ENCODE data around the gene C1orf115.

Gene C1orf115, protein sequence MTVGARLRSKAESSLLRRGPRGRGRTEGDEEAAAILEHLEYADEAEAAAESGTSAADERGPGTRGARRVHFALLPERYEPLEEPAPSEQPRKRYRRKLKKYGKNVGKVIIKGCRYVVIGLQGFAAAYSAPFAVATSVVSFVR

DNA sequence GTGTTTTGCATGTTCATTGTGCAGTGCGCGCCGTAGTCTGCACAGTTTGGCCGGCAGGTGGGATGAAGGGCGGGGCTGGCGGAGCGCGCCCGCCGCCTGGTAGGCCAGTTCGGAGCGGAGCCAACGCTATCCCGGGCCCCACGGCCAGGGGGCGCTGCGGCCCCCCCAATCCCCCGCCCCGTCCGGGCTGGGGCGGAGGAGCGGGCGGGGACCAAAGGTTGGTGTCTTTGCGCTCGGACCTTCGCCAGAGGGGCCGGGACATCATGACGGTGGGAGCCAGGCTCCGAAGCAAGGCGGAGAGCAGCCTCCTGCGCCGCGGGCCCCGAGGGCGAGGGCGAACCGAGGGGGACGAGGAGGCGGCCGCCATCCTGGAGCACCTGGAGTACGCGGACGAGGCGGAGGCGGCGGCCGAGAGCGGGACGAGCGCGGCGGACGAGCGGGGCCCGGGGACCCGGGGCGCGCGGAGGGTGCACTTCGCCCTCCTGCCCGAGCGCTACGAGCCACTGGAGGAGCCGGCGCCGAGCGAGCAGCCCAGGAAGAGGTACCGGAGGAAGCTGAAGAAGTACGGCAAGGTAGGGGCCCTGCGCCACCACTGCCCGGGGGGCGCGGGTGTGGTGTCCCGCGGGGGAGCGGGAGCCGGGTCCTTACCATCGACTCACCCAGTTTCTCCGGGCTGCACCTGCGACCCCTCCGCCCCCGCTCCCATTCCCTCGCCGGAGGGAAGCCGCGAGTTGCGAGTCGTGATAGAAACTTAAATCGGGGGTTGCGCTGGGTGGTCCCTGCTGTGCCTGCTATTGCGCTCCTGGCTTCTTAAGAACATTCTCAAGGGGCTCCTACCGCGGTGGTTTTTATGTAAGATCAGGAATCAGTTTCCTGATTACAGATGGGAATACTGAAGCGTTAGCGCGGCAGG lies at the start of gene C1orf115:
Gene C1orf115 (plus strand): TSS at position 224 of the 913 bp plus-strand sequence. CDS start 40 bp downstream, at position 264.
- DNase-seq (ENCODE audit: extremely low read depth, insufficient read length), result peak; percentile 85
- Histone ChIP-seq H3K36me3 (ENCODE audit: control insufficient read depth, insufficient read depth, low read length) (no peaks in the 10 kb centered on the region), H3K27me3 (replicated peaks; ENCODE audit: control insufficient read depth, insufficient read depth, low read length) (no peaks in the 10 kb centered on the region), H3K4me3 (replicated peaks; ENCODE audit: low read depth, low read length) (peak within 1 kb of the TSS; percentile 67)
- TF ChIP-seq, protein P1, sequence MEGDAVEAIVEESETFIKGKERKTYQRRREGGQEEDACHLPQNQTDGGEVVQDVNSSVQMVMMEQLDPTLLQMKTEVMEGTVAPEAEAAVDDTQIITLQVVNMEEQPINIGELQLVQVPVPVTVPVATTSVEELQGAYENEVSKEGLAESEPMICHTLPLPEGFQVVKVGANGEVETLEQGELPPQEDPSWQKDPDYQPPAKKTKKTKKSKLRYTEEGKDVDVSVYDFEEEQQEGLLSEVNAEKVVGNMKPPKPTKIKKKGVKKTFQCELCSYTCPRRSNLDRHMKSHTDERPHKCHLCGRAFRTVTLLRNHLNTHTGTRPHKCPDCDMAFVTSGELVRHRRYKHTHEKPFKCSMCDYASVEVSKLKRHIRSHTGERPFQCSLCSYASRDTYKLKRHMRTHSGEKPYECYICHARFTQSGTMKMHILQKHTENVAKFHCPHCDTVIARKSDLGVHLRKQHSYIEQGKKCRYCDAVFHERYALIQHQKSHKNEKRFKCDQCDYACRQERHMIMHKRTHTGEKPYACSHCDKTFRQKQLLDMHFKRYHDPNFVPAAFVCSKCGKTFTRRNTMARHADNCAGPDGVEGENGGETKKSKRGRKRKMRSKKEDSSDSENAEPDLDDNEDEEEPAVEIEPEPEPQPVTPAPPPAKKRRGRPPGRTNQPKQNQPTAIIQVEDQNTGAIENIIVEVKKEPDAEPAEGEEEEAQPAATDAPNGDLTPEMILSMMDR (IDR thresholded peaks at IDR 0.05; ENCODE audit: insufficient read depth, low read length, poor library complexity, severe bottlenecking), result peak; percentile 85

DNA sequence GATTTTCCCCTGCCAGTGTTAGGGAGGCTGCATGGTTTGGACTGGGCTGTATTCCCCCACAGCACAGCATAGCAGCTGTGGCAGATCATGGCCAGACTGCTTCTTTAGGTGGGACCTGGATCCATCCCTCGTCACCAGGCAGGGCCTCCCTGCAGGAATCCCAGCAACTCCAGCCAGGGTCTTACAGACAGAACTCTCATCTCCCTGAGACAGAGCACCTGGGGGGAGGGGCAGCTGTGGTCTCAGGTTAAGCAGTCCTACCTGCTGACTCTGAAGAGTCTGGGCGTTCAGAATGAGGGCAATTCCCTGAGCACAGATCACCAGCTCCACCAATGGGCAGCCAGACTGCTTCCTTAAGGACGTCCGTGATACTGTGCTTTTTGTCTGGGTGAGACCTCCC lies 47.9 kb upstream of the C1orf115 start:
- TF ChIP-seq, protein P1 (IDR thresholded peaks at IDR 0.05; ENCODE audit: insufficient read depth, low read length, poor library complexity, severe bottlenecking), result no peak
- Histone ChIP-seq H3K27me3 (replicated peaks; ENCODE audit: control insufficient read depth, insufficient read depth, low read length) (no peaks in the 10 kb centered on the region), H3K36me3 (ENCODE audit: control insufficient read depth, insufficient read depth, low read length) (no peaks in the 10 kb centered on the region), H3K4me3 (replicated peaks; ENCODE audit: low read depth, low read length) (no peak overlapping the region)
- DNase-seq (ENCODE audit: extremely low read depth, insufficient read length), result no peak

DNA sequence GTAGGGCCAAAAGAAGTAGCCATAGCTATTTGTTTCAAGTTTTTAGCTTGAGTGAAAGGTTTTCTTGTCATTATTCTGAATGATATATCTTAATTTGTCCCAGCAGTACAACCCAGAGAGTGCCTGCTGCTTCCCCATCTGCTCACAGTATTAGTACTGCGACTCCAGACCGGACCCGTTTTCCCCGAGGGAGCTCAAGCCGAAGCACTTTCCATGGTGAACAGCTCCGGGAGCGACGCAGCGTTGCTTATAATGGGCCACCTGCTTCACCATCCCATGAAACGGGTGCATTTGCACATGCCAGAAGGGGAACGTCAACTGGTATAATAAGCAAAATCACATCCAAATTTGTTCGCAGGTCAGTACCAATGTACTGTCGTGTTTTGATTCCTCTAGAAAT lies 37.2 kb upstream of the C1orf115 start:
- DNase-seq (ENCODE audit: extremely low read depth, insufficient read length), result no peak
- TF ChIP-seq, protein P1 (IDR thresholded peaks at IDR 0.05; ENCODE audit: insufficient read depth, low read length, poor library complexity, severe bottlenecking), result no peak
- Histone ChIP-seq H3K36me3 (ENCODE audit: control insufficient read depth, insufficient read depth, low read length) (no peaks in the 10 kb centered on the region), H3K27me3 (replicated peaks; ENCODE audit: control insufficient read depth, insufficient read depth, low read length) (no peaks in the 10 kb centered on the region), H3K4me3 (replicated peaks; ENCODE audit: low read depth, low read length) (no peak overlapping the region)

DNA sequence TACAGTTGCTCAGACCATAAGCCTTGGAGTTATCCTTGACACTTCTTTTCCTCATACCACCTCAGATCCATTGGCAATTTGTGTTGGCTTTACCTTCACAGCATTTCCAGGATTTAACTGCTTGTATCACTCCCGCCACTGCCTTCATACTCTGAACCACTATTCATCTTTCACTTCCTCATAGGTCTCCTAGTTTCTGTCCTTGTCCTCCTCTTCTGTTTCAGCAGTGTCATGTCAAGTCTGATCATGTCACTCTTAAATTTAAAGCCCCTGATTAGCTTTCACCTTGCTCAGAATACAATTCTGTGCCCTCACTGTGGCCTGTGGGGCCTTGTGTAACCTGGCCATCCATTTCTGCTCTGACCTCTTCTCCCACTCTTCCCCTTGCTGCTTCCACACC lies 34.7 kb upstream of the C1orf115 start:
- TF ChIP-seq, protein P1 (IDR thresholded peaks at IDR 0.05; ENCODE audit: insufficient read depth, low read length, poor library complexity, severe bottlenecking), result no peak
- H3K27me3 ChIP-seq (replicated peaks; ENCODE audit: control insufficient read depth, insufficient read depth, low read length), result no peaks in the 10 kb centered on the region
- H3K4me3 ChIP-seq (replicated peaks; ENCODE audit: low read depth, low read length), result no peak overlapping the region
- DNase-seq (ENCODE audit: extremely low read depth, insufficient read length), result peak; percentile 15
- no peaks in the 10 kb centered on the region for H3K36me3 ChIP-seq (ENCODE audit: control insufficient read depth, insufficient read depth, low read length)

DNA sequence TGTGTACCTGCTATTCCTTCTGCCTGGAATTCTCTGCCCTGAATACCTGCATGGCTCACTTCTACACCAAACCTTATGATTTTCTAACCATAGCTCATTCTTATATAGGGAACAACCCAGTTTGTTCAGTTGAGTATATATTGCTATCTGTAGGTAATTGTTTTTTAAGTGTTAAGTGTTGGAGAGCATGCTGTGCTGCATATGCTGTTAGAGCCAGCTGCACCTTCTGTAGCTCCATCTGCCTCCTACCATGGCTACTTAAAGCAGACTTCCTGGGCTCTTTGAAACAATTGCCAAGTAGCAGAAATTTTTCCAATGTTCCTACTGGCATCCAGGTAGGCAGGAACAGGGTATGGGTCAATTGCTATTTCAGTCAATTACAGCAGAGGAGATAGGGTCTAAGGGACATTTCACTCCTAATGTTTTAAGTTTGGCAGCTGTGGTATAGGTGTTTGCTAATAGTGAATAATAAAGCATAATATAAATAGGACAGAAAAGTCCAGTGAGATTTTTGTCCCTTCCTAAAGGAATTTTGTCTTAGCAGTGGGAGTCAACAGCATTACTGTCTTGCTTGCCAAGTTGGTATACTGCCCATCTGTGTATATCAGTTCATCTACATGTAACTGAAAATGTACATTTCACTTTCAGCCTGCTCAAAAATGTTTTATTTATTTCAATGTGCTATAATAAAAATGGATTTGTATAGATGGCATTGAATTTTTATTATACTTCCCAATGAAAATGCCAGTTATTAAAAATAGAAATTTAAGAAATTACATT lies 34.0 kb upstream of the C1orf115 start:
- H3K27me3 ChIP-seq (replicated peaks; ENCODE audit: control insufficient read depth, insufficient read depth, low read length), result no peaks in the 10 kb centered on the region
- TF ChIP-seq, protein P1 (IDR thresholded peaks at IDR 0.05; ENCODE audit: insufficient read depth, low read length, poor library complexity, severe bottlenecking), result no peak
- DNase-seq (ENCODE audit: extremely low read depth, insufficient read length), result no peak

More for the DNA sequence above, 34.0 kb upstream of the C1orf115 start:
- H3K4me3 ChIP-seq (replicated peaks; ENCODE audit: low read depth, low read length), result no peak overlapping the region
- no peaks in the 10 kb centered on the region for H3K36me3 ChIP-seq (ENCODE audit: control insufficient read depth, insufficient read depth, low read length)

Measured in GM06990 (cell line).